ENCODE measurements around the gene COL21A1.

The COL21A1 gene

DNA sequence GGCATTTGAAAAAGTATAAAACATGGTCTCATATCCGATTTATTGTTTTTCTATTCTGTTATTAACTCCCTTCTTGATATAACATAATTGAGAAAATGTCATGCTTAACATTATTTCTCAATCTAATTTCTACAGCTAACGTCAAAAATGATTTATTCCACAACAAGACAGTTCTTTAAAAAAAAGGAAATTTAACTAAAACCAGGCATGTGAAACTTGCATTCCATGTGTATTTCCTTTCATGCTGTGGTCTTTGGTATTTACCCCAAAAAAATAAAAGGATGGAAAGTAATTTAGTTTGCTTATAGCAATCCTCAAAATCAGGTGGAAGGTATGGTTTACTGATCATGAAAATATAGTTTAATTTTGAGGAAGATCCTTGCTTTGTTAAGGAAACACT is 142.8 kb downstream of the COL21A1 start (continued):
- TF ChIP-seq ZNF280C (tag by site-specific recombination; IDR thresholded peaks at IDR 0.05) (no peak), ZNF239 (tag by site-specific recombination; IDR thresholded peaks at IDR 0.05) (no peak), ZNF521 (tag by site-specific recombination; IDR thresholded peaks at IDR 0.05) (no peak), ZNF768 (tag by site-specific recombination; IDR thresholded peaks at IDR 0.05) (no peak), ZNF341 (tag by site-specific recombination; IDR thresholded peaks at IDR 0.05; ENCODE audit: low read depth) (no peak), ZNF416 (tag by site-specific recombination; IDR thresholded peaks at IDR 0.05) (no peak), ZNF621 (tag by site-specific recombination; IDR thresholded peaks at IDR 0.05) (no peak), MYNN (tag by site-specific recombination; IDR thresholded peaks at IDR 0.05; ENCODE audit: borderline replicate concordance) (no peak), FEZF1 (tag by site-specific recombination; IDR thresholded peaks at IDR 0.05) (no peak), ZNF335 (tag by site-specific recombination; conservative IDR thresholded peaks at IDR 0.05) (no peak)
- TF ChIP-seq, protein P1, sequence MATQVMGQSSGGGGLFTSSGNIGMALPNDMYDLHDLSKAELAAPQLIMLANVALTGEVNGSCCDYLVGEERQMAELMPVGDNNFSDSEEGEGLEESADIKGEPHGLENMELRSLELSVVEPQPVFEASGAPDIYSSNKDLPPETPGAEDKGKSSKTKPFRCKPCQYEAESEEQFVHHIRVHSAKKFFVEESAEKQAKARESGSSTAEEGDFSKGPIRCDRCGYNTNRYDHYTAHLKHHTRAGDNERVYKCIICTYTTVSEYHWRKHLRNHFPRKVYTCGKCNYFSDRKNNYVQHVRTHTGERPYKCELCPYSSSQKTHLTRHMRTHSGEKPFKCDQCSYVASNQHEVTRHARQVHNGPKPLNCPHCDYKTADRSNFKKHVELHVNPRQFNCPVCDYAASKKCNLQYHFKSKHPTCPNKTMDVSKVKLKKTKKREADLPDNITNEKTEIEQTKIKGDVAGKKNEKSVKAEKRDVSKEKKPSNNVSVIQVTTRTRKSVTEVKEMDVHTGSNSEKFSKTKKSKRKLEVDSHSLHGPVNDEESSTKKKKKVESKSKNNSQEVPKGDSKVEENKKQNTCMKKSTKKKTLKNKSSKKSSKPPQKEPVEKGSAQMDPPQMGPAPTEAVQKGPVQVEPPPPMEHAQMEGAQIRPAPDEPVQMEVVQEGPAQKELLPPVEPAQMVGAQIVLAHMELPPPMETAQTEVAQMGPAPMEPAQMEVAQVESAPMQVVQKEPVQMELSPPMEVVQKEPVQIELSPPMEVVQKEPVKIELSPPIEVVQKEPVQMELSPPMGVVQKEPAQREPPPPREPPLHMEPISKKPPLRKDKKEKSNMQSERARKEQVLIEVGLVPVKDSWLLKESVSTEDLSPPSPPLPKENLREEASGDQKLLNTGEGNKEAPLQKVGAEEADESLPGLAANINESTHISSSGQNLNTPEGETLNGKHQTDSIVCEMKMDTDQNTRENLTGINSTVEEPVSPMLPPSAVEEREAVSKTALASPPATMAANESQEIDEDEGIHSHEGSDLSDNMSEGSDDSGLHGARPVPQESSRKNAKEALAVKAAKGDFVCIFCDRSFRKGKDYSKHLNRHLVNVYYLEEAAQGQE (tag by site-specific recombination; IDR thresholded peaks at IDR 0.05): no peak

DNA sequence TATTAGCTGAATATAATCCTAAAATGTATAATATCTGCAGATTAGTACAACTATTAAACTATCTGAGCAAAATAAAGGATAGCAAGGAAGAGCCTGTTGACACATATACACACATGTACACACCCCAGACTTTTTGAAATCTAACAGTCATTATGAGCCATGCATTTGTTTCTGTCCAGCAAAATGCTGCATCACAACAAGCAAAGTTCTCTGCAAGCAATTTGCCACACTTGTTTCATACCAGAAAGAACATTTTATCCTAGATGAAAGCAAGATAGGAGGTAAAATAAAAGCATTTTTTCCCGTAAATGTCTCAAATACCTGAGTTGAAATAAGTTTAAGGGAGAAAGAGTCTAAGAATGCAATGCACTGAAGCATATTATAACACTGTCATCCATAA is 145.2 kb downstream of the COL21A1 start:
- Histone ChIP-seq H3K9me3 (ENCODE audit: control insufficient read depth, insufficient read depth, low read depth, low read length) (no peaks in the 10 kb centered on the region), H3K27ac (ENCODE audit: extremely low read depth, low read depth, low read length) (no peak overlapping the region), H3K36me3 (ENCODE audit: control insufficient read depth in 2 of 2, insufficient read depth in 1 of 2, low read length in 2 of 2) (no peaks in the 10 kb centered on the region), H3K4me3 (ENCODE audit: low read depth, low read length) (no peak overlapping the region), H3K4me1 (ENCODE audit: control insufficient read depth, insufficient read depth, low read length) (no peaks in the 10 kb centered on the region)
- ChIA-PET POLR2A (no interaction called here), CTCF (interaction anchor here (0.6 kb wide), 1 partner anchor 161 kb away, joined by 3 read pairs; no protein-coding TSS in a partner anchor)
- TF ChIP-seq ZNF529 (tag by site-specific recombination; IDR thresholded peaks at IDR 0.05; ENCODE audit: insufficient replicate concordance) (no peak), ZNF302 (tag by site-specific recombination; IDR thresholded peaks at IDR 0.05; ENCODE audit: low read depth) (no peak)

- no peak overlapping the region for H3K4me3 ChIP-seq (ENCODE audit: low read depth, low read length)
- no peak overlapping the region for H3K27ac ChIP-seq (ENCODE audit: extremely low read depth, low read depth, low read length)
- H3K4me1 ChIP-seq (ENCODE audit: control insufficient read depth, insufficient read depth, low read length): no peaks in the 10 kb centered on the region
- CTCF ChIA-PET: interaction anchor here (0.6 kb wide), 2 partner anchors 58 to 196 kb away, joined by 3 to 4 read pairs; no protein-coding TSS in a partner anchor
- TF ChIP-seq FEZF1 (tag by site-specific recombination; IDR thresholded peaks at IDR 0.05) (no peak), ZNF394 (tag by site-specific recombination; IDR thresholded peaks at IDR 0.05; ENCODE audit: borderline replicate concordance) (0 out of 2 replicates have a peak, but pooled peaks have one; percentile 28)
- POLR2A ChIA-PET: no interaction called here
- H3K9me3 ChIP-seq (ENCODE audit: control insufficient read depth, insufficient read depth, low read depth, low read length): no peaks in the 10 kb centered on the region
- H3K36me3 ChIP-seq (ENCODE audit: control insufficient read depth in 2 of 2, insufficient read depth in 1 of 2, low read length in 2 of 2): no peaks in the 10 kb centered on the region
These were observed 146.2 kb downstream of the COL21A1 start for GRCh38 chr6:56101141-56101553.

Data from HEK293 (cell line).